ENCODE data around the gene RTN4RL1. TPM values are rescaled to one million over a fixed set of nuclear protein-coding genes. Genes with fewer than 3 reads are reported as not detected.

Gene RTN4RL1
- total and polyA plus RNA-seq, 2 of the 13 experiments (the other 11 are each of a cell fraction or from before 2014, with no cell fraction given), result 0.01 TPM; not detected in 1

- TF ChIP-seq, protein P1, sequence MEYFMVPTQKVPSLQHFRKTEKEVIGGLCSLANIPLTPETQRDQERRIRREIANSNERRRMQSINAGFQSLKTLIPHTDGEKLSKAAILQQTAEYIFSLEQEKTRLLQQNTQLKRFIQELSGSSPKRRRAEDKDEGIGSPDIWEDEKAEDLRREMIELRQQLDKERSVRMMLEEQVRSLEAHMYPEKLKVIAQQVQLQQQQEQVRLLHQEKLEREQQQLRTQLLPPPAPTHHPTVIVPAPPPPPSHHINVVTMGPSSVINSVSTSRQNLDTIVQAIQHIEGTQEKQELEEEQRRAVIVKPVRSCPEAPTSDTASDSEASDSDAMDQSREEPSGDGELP (IDR thresholded peaks at IDR 0.05; ENCODE audit: borderline replicate concordance, low read depth), result no peak
- TF ChIP-seq ZNF550 (CRISPR knock-in tag; IDR thresholded peaks at IDR 0.05; ENCODE audit: borderline replicate concordance) (no peak), JARID2 (CRISPR knock-in tag; IDR thresholded peaks at IDR 0.05; ENCODE audit: insufficient replicate concordance) (no peak), ZNF580 (CRISPR knock-in tag; IDR thresholded peaks at IDR 0.05; ENCODE audit: borderline replicate concordance, low read depth) (no peak), ZFY (CRISPR knock-in tag; IDR thresholded peaks at IDR 0.05) (peak; percentile 52; the same call in 1 of the 2 replicates), TCF7 (IDR thresholded peaks at IDR 0.05; ENCODE audit: low read depth) (no peak), SMAD1 (CRISPR knock-in tag; IDR thresholded peaks at IDR 0.05; ENCODE audit: borderline replicate concordance, low read depth) (no peak), SRF (IDR thresholded peaks at IDR 0.05; ENCODE audit: low read depth, low read length) (no peak), BRCA1 (CRISPR knock-in tag; IDR thresholded peaks at IDR 0.05) (no peak), ARID2 (CRISPR knock-in tag; IDR thresholded peaks at IDR 0.05; ENCODE audit: borderline replicate concordance) (no peak), NCOA2 (CRISPR knock-in tag; IDR thresholded peaks at IDR 0.05) (no peak)
- TF ChIP-seq, protein P2, sequence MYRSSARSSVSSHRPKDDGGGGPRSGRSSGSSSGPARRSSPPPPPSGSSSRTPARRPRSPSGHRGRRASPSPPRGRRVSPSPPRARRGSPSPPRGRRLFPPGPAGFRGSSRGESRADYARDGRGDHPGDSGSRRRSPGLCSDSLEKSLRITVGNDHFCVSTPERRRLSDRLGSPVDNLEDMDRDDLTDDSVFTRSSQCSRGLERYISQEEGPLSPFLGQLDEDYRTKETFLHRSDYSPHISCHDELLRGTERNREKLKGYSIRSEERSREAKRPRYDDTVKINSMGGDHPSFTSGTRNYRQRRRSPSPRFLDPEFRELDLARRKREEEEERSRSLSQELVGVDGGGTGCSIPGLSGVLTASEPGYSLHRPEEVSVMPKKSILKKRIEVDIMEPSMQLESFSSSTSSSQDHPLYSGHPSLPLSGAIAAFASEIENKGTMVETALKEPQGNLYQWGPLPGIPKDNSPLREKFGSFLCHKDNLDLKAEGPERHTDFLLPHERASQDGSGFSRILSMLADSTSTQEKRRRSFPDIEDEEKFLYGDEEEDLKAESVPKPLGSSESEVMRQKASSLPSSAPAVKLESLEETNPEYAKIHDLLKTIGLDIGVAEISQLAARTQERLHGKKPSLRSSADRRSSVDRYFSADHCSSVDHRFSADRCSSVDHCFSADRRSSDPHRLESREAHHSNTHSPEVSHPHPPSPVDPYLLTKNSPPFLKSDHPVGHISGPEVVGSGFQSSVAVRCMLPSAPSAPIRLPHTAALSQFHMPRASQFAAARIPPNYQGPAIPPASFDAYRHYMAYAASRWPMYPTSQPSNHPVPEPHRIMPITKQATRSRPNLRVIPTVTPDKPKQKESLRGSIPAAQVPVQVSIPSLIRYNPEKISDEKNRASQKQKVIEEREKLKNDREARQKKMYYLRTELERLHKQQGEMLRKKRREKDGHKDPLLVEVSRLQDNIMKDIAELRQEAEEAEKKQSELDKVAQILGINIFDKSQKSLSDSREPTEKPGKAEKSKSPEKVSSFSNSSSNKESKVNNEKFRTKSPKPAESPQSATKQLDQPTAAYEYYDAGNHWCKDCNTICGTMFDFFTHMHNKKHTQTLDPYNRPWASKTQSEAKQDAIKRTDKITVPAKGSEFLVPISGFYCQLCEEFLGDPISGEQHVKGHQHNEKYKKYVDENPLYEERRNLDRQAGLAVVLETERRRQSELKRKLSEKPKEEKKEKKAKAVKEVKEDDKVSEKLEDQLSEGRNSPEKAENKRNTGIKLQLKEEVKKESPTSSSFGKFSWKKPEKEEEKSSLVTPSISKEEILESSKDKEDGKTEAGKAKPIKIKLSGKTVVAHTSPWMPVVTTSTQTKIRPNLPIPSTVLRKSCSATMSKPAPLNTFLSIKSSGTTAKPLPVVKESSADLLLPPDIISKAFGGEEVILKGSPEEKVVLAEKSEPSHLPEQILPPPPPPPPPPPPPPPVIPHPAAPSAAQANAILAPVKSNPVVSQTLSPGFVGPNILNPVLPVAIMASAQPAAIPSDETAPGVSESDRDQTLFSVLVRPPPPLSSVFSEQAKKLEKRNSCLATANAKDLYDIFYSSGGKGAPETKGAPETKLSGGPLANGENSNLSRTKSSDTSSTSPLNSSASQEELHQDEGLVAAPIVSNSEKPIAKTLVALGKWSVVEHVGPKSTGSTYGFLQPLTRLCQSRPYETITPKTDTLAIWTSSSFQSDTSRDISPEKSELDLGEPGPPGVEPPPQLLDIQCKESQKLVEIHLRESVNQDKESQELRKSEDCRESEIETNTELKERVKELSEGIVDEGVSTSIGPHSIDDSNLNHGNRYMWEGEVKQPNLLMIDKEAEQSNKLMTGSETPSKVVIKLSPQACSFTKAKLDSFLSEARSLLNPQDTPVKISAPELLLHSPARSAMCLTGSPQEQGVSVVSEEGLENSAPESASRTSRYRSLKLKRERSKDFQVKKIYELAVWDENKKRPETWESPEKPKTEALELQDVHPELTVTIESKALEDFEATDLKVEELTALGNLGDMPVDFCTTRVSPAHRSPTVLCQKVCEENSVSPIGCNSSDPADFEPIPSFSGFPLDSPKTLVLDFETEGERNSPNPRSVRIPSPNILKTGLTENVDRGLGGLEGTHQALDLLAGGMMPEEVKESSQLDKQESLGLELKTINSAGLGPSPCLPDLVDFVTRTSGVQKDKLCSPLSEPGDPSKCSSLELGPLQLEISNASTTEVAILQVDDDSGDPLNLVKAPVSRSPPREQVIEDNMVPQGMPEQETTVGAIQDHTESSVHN (CRISPR knock-in tag; IDR thresholded peaks at IDR 0.05), result no peak
- TF ChIP-seq, protein P3, sequence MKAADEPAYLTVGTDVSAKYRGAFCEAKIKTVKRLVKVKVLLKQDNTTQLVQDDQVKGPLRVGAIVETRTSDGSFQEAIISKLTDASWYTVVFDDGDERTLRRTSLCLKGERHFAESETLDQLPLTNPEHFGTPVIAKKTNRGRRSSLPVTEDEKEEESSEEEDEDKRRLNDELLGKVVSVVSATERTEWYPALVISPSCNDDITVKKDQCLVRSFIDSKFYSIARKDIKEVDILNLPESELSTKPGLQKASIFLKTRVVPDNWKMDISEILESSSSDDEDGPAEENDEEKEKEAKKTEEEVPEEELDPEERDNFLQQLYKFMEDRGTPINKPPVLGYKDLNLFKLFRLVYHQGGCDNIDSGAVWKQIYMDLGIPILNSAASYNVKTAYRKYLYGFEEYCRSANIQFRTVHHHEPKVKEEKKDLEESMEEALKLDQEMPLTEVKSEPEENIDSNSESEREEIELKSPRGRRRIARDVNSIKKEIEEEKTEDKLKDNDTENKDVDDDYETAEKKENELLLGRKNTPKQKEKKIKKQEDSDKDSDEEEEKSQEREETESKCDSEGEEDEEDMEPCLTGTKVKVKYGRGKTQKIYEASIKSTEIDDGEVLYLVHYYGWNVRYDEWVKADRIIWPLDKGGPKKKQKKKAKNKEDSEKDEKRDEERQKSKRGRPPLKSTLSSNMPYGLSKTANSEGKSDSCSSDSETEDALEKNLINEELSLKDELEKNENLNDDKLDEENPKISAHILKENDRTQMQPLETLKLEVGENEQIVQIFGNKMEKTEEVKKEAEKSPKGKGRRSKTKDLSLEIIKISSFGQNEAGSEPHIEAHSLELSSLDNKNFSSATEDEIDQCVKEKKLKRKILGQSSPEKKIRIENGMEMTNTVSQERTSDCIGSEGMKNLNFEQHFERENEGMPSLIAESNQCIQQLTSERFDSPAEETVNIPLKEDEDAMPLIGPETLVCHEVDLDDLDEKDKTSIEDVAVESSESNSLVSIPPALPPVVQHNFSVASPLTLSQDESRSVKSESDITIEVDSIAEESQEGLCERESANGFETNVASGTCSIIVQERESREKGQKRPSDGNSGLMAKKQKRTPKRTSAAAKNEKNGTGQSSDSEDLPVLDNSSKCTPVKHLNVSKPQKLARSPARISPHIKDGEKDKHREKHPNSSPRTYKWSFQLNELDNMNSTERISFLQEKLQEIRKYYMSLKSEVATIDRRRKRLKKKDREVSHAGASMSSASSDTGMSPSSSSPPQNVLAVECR (CRISPR knock-in tag; IDR thresholded peaks at IDR 0.05; ENCODE audit: borderline replicate concordance), result peak; percentile 40; the same call in 1 of the 2 replicates
- TF ChIP-seq, protein P4, sequence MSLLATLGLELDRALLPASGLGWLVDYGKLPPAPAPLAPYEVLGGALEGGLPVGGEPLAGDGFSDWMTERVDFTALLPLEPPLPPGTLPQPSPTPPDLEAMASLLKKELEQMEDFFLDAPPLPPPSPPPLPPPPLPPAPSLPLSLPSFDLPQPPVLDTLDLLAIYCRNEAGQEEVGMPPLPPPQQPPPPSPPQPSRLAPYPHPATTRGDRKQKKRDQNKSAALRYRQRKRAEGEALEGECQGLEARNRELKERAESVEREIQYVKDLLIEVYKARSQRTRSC (CRISPR knock-in tag; IDR thresholded peaks at IDR 0.05; ENCODE audit: low read depth), result no peak
Measured at GRCh38 chr17:2054512-2055291, 29.6 kb upstream of the RTN4RL1 start, which contains the start of gene HIC1 (continued).

Data from HepG2 (cell line).